ENCODE data around the gene CARS2.
"Not testable (repeated sequence)": the region's sequence is repeated elsewhere in the genome, so short reads cannot be mapped to it uniquely, and the experiment has no call there.

CARS2 gene

DNA sequence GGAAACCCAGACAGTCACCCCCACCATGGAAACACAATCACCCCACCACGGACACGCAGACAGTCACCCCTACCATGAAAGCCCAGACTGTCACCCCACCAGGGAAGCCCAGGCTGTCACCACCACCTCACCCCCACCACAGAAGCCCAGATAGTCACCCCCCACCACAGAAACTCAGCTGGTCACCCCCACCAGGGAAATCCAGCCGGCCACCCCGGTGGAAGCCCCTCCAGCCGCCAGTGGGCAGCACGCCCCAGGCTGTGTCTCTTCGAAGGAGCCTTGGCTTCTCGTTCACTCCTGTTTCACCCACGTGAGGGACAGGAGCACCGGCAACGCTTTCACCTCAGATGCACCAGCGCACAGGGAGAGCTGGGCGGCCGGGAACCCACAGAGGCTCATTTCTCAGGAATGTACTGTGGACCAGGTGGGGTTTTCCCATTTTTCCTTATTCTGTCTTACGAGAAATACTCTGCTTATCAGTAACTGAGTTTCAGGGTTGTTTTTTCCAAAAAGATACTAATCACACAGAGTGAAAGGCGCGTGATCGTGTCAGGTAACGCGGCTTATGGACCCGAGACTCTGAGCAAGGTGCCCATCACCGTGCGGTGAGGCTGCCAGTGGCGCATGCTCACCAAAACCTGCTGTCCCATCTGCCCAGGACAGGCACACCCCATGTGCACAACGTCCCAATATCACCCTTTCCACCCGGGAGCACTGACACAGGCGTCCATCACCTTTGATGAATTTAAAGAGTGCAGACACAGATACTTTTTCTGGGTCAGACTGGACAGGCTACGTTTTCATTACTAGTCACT, 28.0 kb downstream of the CARS2 start:
- H3K27me3 ChIP-seq (ENCODE audit: control insufficient read depth, insufficient read depth, low read length): no peaks in the 10 kb centered on the region
- H3K4me3 ChIP-seq (ENCODE audit: low read length): no peak overlapping the region
- H3K9me3 ChIP-seq (ENCODE audit: control insufficient read depth, low read depth, low read length): no peaks in the 10 kb centered on the region
- peaks cover 21% of the 10 kb centered on the region for H3K36me3 ChIP-seq (ENCODE audit: control insufficient read depth, low read depth, low read length)
- H3K9ac ChIP-seq (ENCODE audit: low read length): no peak overlapping the region
- H3K27ac ChIP-seq (ENCODE audit: low read length): no peak overlapping the region
- H3K4me1 ChIP-seq (ENCODE audit: control insufficient read depth, low read depth, low read length): no peaks in the 10 kb centered on the region

DNA sequence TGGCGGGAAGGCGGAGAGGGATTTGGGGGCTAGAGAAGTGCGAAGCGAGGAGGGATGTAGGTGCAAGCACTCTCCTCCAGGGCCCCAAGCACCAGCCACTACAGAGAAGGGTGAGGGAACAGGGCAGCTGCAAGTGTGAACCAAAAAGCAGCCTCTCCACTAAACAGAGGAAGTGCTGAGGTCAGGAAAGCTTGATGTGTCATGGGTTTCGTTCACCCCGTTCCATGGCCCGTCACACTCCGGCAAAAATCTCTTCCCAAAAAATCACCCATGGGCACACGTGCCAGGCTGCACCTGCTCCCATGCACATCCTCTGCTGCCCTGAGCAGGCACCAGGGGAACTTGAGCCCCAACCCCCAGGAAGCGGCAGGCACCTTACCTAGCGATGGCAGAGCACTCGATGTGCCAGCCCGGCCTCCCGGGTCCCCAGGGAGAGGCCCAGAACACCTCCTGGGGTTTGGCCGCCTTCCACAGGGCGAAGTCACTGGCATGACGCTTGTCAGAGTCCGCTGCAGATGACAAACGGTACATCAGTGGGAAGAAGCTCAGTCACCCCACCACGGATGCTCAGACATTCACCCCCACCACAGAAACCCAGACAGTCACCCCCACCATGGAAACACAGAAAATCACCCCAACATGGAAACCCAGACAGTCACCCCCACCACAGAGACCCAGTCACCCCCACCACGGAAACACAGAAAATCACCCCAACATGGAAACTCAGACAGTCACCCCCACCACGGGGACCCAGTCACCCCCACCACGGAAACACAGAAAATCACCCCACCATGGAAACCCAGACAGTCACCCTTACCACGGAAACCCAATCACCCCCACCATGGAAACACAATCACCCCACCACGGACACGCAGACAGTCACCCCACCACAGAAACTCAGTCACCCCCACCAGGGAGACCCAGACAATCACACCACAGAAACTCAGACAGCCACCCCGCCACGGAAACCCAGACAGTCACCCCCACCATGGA, 29.0 kb downstream of the CARS2 start:
- Histone ChIP-seq H3K4me1 (ENCODE audit: control insufficient read depth, low read depth, low read length) (no peaks in the 10 kb centered on the region), H3K27me3 (ENCODE audit: control insufficient read depth, insufficient read depth, low read length) (no peaks in the 10 kb centered on the region), H3K27ac (ENCODE audit: low read length) (no peak overlapping the region), H3K4me3 (ENCODE audit: low read length) (no peak overlapping the region), H3K9me3 (ENCODE audit: control insufficient read depth, low read depth, low read length) (no peaks in the 10 kb centered on the region), H3K9ac (ENCODE audit: low read length) (no peak overlapping the region), H3K36me3 (ENCODE audit: control insufficient read depth, low read depth, low read length) (peaks cover 17% of the 10 kb centered on the region)

DNA sequence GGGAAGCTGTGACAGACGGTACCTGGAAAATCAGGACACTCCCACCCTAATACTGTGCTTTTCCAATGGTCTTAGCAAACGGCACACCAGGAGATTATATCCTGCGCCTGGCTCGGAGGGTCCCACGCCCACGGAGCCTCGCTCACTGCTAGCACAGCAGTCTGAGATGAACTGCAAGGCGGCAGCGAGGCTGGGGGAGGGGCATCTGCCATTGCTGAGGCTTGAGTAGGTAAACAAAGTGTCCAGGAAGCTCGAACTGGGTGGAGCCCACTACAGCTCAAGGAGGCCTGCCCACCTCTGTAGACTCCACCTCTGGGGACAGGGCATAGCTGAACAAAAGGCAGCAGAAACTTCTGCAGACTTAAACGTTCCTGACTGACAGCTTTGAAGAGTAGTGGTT, 36.1 kb downstream of the CARS2 start:
- not testable (repeated sequence) for H3K4me3 ChIP-seq (ENCODE audit: low read length); H3K27me3 ChIP-seq (ENCODE audit: control insufficient read depth, insufficient read depth, low read length); H3K9ac ChIP-seq (ENCODE audit: low read length); H3K27ac ChIP-seq (ENCODE audit: low read length); H3K9me3 ChIP-seq (ENCODE audit: control insufficient read depth, low read depth, low read length); H3K4me1 ChIP-seq (ENCODE audit: control insufficient read depth, low read depth, low read length)
- peaks cover 10% of the 10 kb centered on the region for H3K36me3 ChIP-seq (ENCODE audit: control insufficient read depth, low read depth, low read length)

DNA sequence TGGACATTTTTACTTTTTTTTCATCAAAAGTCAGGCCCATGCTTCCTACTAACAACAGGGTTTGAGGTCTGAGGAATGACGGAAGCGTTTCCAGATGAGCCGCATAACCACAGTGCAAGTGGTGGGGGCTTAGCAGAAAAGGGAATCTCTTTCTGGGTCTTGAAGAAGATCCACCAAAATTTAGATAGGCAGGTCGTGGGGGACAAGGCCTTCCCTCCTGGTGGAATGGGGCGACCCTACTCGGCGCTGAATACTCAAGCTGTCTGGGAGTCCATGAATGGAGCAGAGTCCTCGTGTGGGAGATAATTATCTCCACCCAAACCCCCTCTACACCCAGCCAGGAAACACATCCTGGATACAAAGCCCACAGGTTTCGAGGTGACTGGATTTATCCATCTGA, 36.9 kb downstream of the CARS2 start:
- H3K36me3 ChIP-seq (ENCODE audit: control insufficient read depth, low read depth, low read length): peaks cover 10% of the 10 kb centered on the region
- no peaks in the 10 kb centered on the region for H3K4me1 ChIP-seq (ENCODE audit: control insufficient read depth, low read depth, low read length)
- no peaks in the 10 kb centered on the region for H3K27me3 ChIP-seq (ENCODE audit: control insufficient read depth, insufficient read depth, low read length)
- no peak overlapping the region for H3K9ac ChIP-seq (ENCODE audit: low read length)
- H3K4me3 ChIP-seq (ENCODE audit: low read length): no peak overlapping the region
- H3K9me3 ChIP-seq (ENCODE audit: control insufficient read depth, low read depth, low read length): no peaks in the 10 kb centered on the region
- H3K27ac ChIP-seq (ENCODE audit: low read length): no peak overlapping the region

DNA sequence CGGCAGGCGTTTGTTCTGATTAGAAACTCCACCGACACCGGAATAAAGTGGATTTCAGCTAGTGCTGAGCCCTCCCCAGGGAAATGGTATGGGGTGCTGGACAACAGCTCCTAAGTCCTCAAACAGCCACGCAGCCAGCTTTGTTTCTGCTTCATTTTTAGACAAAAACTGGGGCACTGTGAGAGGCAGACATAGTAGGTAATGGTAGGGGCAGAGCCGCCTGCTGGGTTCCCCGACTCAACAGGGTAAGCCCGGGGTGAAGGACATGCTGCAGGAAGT, 39.7 kb downstream of the CARS2 start:
- H3K4me3 ChIP-seq (ENCODE audit: low read length): no peak overlapping the region
- peaks cover 22% of the 10 kb centered on the region for H3K36me3 ChIP-seq (ENCODE audit: control insufficient read depth, low read depth, low read length)
- H3K27me3 ChIP-seq (ENCODE audit: control insufficient read depth, insufficient read depth, low read length): no peaks in the 10 kb centered on the region
- H3K4me1 ChIP-seq (ENCODE audit: control insufficient read depth, low read depth, low read length): no peaks in the 10 kb centered on the region
- no peaks in the 10 kb centered on the region for H3K9me3 ChIP-seq (ENCODE audit: control insufficient read depth, low read depth, low read length)
- H3K9ac ChIP-seq (ENCODE audit: low read length): no peak overlapping the region
- H3K27ac ChIP-seq (ENCODE audit: low read length): no peak overlapping the region

DNA sequence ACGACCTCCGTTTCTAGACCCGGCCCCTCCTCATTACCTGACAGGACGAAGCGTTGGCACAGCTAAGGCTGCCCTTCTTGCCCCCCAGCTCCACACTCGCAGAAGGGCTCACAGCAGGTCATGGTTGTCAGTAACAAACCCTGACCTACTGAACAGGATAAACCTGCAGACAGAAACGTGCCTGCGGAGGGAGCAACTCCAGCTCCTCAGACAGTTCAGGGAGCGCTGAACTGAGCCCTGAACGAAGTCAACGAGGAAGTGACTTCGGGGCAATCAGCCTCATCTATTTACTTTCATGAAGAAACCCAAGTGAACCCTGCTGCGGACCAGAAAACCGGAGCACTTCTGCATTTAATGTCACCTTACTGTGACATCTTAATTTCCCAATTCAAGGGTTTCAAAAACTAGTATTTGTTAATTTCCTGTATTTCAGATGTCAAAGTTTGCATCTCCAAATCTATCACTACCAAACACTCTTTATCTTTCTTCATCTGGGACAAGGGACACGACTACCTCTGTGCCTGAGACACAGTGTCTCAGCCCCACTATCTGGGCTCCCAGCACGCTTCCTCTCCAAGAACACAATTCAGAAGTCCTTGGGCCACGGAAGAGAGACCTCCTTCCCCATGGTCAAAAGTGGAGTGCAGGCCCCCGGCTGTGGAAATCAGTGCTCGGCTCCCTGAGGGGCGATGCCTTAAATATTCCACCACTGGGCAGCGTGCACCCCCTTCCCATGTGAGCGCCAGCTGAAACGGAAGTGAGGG, 40.2 kb downstream of the CARS2 start:
- H3K9ac ChIP-seq (ENCODE audit: low read length): no peak overlapping the region
- H3K9me3 ChIP-seq (ENCODE audit: control insufficient read depth, low read depth, low read length): no peaks in the 10 kb centered on the region
- H3K27me3 ChIP-seq (ENCODE audit: control insufficient read depth, insufficient read depth, low read length): no peaks in the 10 kb centered on the region
- H3K4me1 ChIP-seq (ENCODE audit: control insufficient read depth, low read depth, low read length): no peaks in the 10 kb centered on the region
- no peak overlapping the region for H3K27ac ChIP-seq (ENCODE audit: low read length)
- peaks cover 22% of the 10 kb centered on the region for H3K36me3 ChIP-seq (ENCODE audit: control insufficient read depth, low read depth, low read length)
- no peak overlapping the region for H3K4me3 ChIP-seq (ENCODE audit: low read length)

DNA sequence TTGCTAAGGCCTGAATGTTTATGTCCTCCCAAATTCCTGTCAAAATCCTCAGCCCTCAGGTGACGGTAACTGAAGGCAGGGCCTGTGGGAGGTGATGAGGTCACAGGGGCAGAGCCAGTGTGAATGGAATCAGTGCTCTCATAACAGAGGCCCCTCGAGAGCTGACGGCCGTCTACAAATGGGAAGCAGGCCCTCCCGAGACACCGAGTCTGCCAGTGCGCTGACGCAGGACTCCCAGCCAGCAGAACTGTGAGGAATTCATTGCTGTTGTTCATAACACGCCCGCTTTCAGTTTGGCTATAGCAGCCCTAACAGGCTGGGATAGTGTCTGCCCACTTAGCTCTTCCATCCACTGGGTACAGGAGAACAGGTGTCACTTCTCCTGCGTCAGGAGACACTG, 41.2 kb downstream of the CARS2 start:
- Histone ChIP-seq H3K27ac (ENCODE audit: low read length) (no peak overlapping the region), H3K36me3 (ENCODE audit: control insufficient read depth, low read depth, low read length) (peaks cover 22% of the 10 kb centered on the region), H3K4me3 (ENCODE audit: low read length) (no peak overlapping the region), H3K9ac (ENCODE audit: low read length) (no peak overlapping the region), H3K4me1 (ENCODE audit: control insufficient read depth, low read depth, low read length) (no peaks in the 10 kb centered on the region), H3K27me3 (ENCODE audit: control insufficient read depth, insufficient read depth, low read length) (no peaks in the 10 kb centered on the region), H3K9me3 (ENCODE audit: control insufficient read depth, low read depth, low read length) (no peaks in the 10 kb centered on the region)

DNA sequence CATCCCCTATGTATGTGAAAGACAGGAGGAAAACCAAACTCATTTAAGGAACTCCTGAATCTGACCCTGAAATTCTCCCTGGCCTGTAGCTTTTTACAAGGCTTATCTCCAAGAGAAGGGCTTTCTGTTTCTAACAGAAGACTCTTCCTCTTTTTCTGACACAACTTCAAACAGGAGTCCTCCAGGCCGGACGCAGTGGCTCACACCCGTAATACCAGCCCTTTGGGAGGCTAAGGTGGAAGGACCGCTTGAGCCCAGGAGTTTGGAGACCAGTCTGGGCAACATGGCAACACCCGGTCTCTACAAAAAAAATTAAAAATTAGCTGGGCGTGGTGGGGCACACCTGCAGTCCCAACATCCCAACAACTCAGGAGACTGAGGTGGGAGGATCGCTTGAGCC, 41.9 kb downstream of the CARS2 start:
- Histone ChIP-seq H3K27me3 (ENCODE audit: control insufficient read depth, insufficient read depth, low read length) (no peaks in the 10 kb centered on the region), H3K9me3 (ENCODE audit: control insufficient read depth, low read depth, low read length) (no peaks in the 10 kb centered on the region), H3K4me1 (ENCODE audit: control insufficient read depth, low read depth, low read length) (no peaks in the 10 kb centered on the region), H3K4me3 (ENCODE audit: low read length) (no peak overlapping the region), H3K36me3 (ENCODE audit: control insufficient read depth, low read depth, low read length) (peaks cover 22% of the 10 kb centered on the region), H3K9ac (ENCODE audit: low read length) (no peak overlapping the region), H3K27ac (ENCODE audit: low read length) (no peak overlapping the region)

DNA sequence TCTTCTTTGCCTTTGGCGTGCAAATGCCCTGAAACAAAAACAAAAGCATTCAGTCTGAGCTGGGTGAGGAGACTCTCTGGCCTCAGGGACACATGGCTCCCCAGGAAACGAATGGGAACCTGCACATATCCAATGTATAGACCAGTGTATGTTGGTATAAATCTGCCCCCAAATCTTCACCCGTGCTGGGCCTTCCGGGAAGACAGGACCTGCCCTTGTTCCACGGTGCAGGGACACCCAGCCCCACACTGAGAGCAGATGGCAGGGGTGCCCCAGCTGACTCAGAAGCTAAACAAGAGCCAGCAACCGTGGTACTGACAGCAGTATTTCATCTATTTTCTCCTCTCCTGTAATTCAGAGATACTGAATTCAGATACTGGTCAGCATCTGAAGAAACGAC, 42.4 kb downstream of the CARS2 start:
- Histone ChIP-seq H3K9me3 (ENCODE audit: control insufficient read depth, low read depth, low read length) (no peaks in the 10 kb centered on the region), H3K4me1 (ENCODE audit: control insufficient read depth, low read depth, low read length) (no peaks in the 10 kb centered on the region), H3K27me3 (ENCODE audit: control insufficient read depth, insufficient read depth, low read length) (no peaks in the 10 kb centered on the region), H3K4me3 (ENCODE audit: low read length) (no peak overlapping the region), H3K9ac (ENCODE audit: low read length) (no peak overlapping the region), H3K36me3 (ENCODE audit: control insufficient read depth, low read depth, low read length) (peaks cover 22% of the 10 kb centered on the region), H3K27ac (ENCODE audit: low read length) (no peak overlapping the region)

DNA sequence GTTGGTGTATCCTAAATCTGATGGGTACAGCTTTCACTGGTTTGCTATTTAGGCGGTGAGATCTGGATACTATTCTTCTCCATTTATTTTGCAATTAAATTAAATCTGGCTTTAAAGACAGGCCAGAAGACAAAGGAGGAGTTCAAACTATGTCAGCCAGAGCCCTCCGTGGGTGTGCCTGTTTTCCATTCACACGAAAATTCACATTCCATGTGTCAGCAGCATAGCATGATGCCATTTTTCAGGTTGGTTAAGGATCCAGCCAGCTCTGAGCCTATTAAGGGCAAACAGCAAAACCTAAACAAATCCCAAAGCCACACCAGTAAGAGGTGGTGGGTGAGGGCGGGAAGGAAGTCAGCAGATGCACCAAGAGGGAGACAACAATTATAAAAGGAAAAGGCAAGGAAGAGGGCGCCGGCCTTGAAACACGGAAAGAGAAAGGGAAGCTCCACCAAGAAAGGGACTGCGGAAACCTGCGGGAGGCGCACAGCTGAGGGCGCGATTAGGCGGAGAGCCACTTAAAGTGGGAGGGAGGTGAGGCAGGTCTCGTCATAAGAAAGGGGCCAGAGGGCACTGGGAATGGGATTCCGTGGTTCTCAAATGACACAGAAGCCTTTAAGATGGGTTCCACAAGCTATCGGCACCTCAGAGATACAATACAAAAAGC, 43.0 kb downstream of the CARS2 start:
- H3K4me1 ChIP-seq (ENCODE audit: control insufficient read depth, low read depth, low read length): no peaks in the 10 kb centered on the region
- no peak overlapping the region for H3K27ac ChIP-seq (ENCODE audit: low read length)
- peaks cover 3% of the 10 kb centered on the region for H3K9me3 ChIP-seq (ENCODE audit: control insufficient read depth, low read depth, low read length)
- H3K4me3 ChIP-seq (ENCODE audit: low read length): no peak overlapping the region
- peaks cover 22% of the 10 kb centered on the region for H3K36me3 ChIP-seq (ENCODE audit: control insufficient read depth, low read depth, low read length)
- no peak overlapping the region for H3K9ac ChIP-seq (ENCODE audit: low read length)
- no peaks in the 10 kb centered on the region for H3K27me3 ChIP-seq (ENCODE audit: control insufficient read depth, insufficient read depth, low read length)

DNA sequence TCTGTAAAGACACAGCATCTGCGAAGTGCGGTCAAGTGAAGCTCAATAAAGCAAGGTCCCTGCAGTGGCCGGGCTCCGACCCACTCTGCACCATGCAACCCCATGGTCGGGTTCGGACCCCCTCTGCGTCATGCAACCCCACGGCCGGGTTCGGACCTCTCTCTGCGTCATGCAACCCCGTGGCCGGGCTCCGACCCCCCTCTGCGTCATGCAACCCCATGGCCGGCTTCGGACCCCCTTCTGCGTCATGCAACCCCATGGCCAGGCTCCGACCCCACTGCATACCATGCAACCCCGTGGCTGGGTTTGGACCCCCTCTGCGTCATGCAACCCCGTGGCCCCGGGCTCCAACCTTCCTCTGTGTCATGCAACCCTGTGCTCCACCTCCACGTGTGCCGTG, 43.8 kb downstream of the CARS2 start:
- Histone ChIP-seq H3K27me3 (ENCODE audit: control insufficient read depth, insufficient read depth, low read length) (no peaks in the 10 kb centered on the region), H3K4me1 (ENCODE audit: control insufficient read depth, low read depth, low read length) (no peaks in the 10 kb centered on the region), H3K9ac (ENCODE audit: low read length) (no peak overlapping the region), H3K27ac (ENCODE audit: low read length) (no peak overlapping the region), H3K4me3 (ENCODE audit: low read length) (no peak overlapping the region), H3K36me3 (ENCODE audit: control insufficient read depth, low read depth, low read length) (peaks cover 20% of the 10 kb centered on the region), H3K9me3 (ENCODE audit: control insufficient read depth, low read depth, low read length) (peaks cover 3% of the 10 kb centered on the region)
